Stimulated activated CD4-positive, alpha-beta T cell treated with anti-CD3 and anti-CD28 coated beads, Interleukin-15, amount 100 ng/mL, for 1 hour (primary cell): ENCODE data around the gene POU2AF2.
"Not testable (repeated sequence)": the region's sequence is repeated elsewhere in the genome, so short reads cannot be mapped to it uniquely, and the experiment has no call there.

ENCODE experiments used
- DNase-seq, 2 donors: peaks; one replicate each; pipeline ENCODE4 v3.0.0-alpha.2; 2020; ENCODE audit warnings: low read depth in 1 of 2, low spot score in 1 of 2

POU2AF2 gene

DNA sequence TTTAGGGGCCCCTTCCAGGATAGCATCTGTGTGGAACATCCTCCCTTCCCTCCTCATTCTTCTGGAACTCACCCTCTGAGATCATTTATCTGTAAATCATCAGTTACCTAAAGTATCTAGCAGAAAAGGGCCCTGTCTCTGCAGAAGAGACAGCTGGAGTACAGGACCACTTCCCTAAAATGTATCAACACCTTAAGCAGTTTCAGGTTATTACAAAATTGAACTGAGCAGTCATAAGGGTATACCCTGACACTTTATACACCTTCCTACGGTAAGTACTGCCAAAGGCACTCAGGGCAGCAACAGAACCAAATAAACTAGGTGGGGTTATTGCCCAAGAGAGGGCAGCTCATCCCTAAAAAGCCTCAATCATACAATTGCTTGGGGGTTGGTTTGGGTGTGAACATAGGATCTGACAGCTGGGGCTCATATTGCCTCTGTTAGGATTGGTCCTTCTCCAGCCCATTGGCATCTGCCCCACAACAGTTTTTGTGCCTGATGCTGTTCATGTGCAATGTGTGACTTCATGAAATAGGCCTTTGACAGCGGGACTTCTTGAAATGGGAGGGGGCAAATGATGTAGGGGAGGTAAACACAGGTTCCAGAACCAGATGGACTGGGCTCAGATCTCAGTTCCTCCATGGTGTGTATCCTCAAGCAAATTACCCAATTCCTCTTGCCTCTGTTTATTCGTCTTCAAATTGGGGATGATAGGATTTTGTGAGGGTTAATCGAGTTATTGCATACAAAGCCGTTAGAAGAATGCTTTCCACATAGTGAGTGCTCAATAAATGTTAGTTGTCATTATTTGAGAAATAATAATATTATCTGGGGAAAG, 55.7 kb downstream of the POU2AF2 start:
- DNase-seq, result no peak

- DNase-seq, result no peak
Observed at GRCh38 chr11:111301842-111302118, 56.3 kb downstream of the POU2AF2 start.

DNA sequence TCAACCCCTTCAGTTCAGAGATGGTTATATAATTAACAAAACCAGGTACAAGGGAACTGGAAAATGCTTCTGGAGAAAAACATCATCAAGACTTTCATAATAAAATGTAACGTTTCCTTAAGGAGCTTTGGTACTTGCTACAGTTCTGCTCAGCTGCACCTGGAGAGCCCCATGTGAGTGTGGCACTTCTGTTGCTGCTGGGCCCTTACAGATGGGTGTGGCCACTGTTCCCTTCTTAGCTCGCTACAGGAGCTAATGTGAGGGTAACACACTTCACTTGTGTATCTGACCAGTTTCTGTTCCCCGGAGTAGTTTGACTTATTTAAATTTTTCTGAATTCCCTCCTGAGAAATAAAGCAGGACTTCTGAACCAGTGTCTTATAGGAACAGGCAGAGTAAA, 56.8 kb downstream of the POU2AF2 start:
- DNase-seq, result no peak

- no peak for DNase-seq
Observed at GRCh38 chr11:111303461-111303860, 57.9 kb downstream of the POU2AF2 start.

DNA sequence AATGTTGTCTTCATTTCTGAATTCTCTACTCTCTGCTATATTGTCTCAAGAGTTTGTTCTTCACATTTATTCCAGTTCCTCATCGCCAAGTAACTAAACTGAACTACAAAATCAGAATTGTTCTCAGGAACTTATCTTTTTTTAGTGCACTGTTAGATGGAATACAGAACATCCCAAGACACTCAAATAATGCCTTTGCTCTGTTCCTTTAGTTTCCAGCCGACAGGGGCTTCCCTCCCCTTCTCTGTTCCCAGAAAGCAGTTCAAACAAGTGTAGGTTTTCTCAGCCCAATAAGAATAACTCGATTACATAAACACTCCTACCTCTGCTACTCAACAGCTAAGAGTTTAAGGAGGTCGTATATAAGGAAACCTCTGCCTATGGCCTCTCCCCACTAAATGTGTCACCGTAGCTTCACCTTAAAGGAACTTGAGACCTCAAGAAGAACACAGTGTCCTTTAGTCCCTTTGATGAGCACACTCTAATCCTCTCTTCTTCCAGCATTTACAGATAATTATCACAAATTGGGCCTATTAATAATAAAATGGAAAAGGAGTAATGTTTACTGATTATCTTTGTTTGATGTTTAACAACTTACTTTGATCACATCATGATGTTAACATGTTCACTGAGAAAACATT, 59.8 kb downstream of the POU2AF2 start:
- DNase-seq, result no peak

DNA sequence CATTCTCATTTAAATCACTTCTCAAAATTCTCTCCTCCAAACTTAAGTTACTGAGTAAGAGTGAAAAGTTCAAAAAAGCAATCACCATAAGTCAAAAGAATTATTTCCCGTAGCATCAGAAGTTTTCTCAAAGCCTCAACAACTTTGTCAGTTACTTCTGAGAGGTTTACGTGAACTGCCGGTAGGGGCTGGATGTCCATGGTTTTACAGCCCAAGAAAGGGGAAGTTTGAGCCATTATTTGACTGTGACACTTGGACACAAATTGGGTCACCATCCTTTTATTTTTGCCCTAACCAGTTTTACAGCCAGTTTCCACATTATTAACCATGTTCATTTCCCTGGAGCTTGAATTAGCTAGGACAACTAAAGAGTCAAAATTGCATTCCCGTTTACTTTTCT, 60.4 kb downstream of the POU2AF2 start:
- no peak for DNase-seq

DNA sequence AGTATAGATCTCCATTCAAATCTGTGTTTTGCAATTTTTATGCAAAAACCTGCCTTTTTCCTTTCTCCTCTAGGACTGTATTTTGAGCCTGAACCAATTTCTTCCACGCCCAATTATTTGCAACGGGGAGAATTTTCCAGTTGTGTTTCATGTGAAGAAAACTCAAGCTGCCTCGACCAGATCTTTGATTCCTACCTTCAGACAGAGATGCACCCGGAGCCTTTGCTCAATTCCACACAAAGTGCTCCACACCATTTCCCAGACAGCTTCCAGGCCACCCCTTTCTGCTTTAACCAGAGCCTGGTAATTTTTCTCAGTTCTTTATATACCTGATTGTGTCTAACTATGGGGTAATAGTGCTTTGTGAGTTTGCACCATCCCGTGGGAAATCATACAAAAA, 60.8 kb downstream of the POU2AF2 start:
- DNase-seq, result no peak

GRCh38 chr11:111307472-111308108, 62.1 kb downstream of the POU2AF2 start:
- DNase-seq, result no peak

DNA sequence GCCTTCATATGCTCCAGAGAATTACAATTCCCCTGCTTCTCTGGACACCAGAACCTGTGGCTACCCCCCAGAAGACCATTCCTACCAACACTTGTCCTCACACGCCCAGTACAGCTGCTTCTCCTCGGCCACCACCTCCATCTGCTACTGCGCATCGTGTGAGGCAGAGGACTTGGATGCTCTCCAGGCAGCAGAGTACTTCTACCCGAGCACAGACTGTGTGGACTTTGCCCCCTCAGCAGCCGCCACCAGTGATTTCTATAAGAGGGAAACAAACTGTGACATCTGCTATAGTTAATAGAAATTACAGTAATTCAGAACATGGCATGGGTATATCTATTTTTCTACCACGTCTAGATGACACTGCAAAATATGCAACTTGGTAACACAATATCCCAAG, 62.6 kb downstream of the POU2AF2 start:
- DNase-seq, result no peak

DNA sequence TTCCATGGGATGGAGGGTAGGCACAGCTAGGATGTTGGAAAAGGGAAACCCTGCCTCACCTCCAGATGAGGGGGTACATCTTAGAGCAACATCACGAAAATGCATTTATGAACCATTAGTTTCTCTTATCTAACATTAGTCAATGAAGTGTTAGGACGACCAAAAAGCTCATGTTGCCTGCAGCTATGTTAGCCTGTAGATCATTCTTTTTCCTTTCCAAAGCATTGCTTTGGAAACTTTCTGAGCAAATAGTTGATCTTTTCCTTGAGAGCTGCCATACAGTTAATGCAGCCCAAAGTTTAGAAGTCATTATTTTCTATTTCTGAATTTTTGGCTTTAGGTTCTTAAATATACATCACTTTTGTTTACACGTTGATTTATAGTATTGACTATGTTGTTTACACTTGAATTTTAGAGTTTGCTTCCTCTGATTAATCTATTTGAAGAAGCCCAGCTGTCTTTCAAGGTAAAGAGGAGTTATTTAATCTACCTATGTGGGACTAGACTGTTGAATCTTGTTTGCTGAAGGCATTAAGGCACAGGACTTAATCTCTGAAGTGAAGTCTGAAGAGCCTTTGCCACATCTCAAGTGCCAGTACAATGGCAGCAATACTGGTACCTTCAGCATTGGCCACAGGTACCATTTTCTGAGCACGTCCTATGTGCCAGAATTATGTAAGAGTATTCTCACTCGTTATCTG, 63.8 kb downstream of the POU2AF2 start:
- no peak for DNase-seq

DNA sequence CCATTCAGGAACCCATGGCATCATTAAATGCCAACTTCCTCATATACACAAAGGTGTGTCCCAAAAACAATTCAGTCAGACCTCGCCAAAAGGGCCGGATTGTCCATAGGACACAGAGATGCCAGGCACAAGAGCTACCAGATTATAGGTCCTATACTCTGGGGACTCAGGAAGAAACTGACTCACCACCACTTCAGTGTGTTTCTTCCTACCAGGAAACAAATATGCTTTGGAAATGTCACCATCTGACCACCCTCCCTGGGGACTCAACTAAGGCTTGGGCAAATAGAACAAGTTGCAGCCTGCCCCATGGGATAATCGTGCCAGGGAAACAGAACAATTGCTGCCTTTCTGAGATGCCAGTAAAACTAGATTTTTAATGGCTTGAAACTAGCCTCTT, 64.6 kb downstream of the POU2AF2 start:
- no peak for DNase-seq

DNA sequence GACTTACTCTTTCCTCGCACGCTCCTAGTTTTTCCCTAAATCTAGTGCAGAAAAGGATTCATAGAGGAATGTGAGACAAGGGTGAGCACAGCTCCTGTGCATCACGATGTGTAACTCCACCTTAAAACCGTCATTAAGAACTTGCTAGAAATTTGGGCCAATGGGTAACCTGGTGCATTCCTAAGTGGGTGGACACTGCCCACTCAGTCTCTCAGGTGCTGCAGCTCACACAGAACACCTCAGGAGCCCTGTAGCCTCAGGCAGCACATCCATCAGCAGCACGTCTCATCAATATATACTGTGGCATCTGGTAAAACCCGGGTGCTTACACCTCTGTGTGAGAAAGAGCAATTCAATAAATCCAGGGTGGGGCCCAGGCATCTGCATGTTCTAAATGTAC, 65.2 kb downstream of the POU2AF2 start:
- DNase-seq, result no peak

GRCh38 chr11:111312076-111312475, 66.6 kb downstream of the POU2AF2 start:
- no peak for DNase-seq

GRCh38 chr11:111319296-111319695, 73.8 kb downstream of the POU2AF2 start:
- DNase-seq, result no peak

DNA sequence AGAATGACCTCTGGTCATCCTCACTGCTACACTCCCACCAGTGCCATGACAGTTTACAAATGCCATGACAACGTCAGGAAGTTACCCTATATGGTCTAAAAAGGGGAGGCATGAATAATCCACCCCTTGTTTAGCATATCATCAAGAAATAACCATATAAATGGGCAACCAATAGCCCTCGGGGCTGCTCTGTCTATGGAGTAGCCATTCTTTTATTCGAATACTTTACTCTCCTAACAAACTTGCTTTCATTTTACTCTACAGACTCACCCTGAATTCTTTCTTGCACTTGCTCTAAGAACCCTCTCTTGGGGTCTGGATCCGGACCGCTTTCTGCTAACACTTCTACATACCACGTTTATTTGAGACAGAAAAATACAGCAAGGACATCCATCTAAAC, 74.7 kb downstream of the POU2AF2 start:
- DNase-seq, result not testable (repeated sequence)

DNA sequence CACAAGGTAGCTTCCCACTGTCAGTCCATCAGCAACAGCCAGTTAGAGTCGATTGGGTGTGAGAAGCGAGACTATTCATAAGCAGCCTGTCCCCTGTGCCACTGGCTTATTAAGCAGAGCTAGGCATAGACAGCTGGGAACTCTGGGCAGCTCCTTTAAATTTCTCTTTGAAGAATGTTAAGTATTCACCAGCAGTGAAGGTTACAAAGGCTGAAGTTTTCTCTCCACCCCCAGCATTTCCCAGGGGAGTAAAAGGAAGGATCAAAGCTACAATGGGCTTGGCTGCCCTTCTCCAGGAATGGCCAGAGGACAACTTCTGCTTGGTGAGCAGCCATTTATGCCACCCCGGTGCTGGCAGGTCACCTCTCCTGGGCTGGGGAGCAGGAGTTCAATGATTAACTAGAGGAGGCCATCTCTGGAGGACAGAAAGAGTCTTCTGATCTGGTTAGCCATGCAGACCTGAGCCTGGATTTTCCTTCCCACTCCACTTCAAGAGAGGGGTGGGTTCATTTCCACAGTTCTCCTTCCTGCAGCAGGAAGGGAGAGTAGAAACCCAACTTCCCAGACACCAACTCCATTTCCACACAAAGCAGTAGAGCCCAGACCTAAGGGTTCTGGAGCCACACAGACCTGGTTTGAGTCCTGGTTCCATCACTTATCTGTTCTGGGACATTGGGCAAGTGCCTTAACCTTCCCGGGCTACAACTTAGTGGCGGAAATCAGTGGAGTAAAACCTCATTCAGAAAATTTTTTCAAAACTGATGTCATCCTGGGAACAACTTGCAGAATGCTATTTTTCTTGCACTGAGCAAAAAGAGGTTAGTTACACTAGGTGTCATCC, 75.4 kb downstream of the POU2AF2 start:
- DNase-seq, result no peak

GRCh38 chr11:111322534-111322933, 77.0 kb downstream of the POU2AF2 start:
- DNase-seq, result no peak

GRCh38 chr11:111324277-111324720, 78.8 kb downstream of the POU2AF2 start:
- no peak for DNase-seq

DNA sequence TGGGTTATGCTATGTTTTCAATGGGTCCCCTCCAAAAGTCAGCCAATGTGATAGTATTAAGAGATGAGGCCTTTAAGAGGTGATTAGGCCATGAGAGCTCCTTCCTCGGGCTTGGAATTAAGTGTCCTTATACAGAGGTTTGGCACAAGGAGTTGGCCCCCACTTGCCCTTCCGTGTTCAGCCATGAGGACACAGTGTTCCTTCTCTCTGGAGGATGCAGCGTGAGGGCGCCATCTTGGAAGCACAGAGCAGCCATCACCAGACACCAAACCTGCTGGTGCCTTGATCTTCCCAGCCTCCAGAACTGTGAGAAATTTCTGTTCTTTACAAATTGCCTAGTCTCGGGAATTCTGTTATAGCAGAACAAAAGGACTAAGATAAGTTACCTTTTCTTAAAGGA, 79.7 kb downstream of the POU2AF2 start:
- no peak for DNase-seq

GRCh38 chr11:111326824-111327223, 81.3 kb downstream of the POU2AF2 start:
- DNase-seq, result no peak
